SK-N-MC (cell line): ENCODE data around the gene DARS1.

ENCODE experiments used
- EZH2 ChIP-seq: fragments of 200-600 bp; sonication (generic); IDR thresholded peaks from one replicate; pipeline ENCODE4 v1.6.1; 2017; ENCODE audit warnings: antibody characterized with exemption
- POLR2AphosphoS5 ChIP-seq: IDR thresholded peaks from 2 replicates; pipeline ENCODE4 v1.6.1; 2012; ENCODE audit warnings: mild to moderate bottlenecking, low read depth, low read length, borderline replicate concordance

DNA sequence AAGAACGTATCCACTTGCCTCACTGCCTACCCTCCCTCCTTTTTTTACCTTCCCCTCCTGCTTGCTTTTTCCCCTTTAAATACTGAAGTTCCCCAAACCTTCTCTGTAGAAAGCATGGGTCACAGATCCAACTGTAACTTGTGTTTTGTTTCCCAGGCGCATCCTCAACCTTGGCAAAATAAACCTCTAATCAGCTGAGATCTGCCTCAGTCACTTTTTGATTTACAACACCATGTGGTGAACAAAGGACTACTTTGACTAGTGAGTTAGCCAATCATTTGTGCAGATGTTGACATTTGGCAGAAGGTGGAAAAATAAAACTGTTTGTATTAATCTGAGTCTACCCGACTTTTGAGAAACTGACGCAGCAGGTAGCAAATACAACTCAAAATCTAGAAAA is 85.9 kb downstream of the DARS1 start:
- no peak for TF ChIP-seq EZH2
- no peak for TF ChIP-seq POLR2AphosphoS5
